DLD1 (cell line): ENCODE data around the gene PSTPIP2.
"Not testable (repeated sequence)": the region's sequence is repeated elsewhere in the genome, so short reads cannot be mapped to it uniquely, and the experiment has no call there.

Source experiments
- in situ Hi-C: cut with HindIII; loops from 2 replicates; pipeline ENCODE4 v1.10.0; 2017; ENCODE audit warnings: low sequenced_read_pairs

The PSTPIP2 gene

DNA sequence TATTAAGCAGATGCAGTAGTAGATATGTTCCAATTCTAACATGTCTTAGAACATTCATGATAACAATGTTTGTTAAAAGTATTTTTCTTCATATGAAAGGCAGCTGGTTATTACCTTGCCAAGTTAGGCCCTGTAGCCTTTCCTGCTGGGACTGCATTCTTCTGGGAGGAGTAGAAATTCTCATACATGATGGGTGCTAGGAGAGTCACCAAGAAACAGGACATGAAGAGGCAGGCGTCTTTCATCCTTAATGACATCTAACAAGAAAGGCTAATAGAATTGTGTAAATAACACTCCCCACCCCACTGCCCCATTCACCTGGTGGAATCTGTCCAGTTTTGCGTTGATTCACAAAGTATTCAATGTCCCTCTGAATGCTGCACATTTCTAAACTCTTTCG is 80.3 kb downstream of the PSTPIP2 start:
- in situ Hi-C loops = no loop called here

DNA sequence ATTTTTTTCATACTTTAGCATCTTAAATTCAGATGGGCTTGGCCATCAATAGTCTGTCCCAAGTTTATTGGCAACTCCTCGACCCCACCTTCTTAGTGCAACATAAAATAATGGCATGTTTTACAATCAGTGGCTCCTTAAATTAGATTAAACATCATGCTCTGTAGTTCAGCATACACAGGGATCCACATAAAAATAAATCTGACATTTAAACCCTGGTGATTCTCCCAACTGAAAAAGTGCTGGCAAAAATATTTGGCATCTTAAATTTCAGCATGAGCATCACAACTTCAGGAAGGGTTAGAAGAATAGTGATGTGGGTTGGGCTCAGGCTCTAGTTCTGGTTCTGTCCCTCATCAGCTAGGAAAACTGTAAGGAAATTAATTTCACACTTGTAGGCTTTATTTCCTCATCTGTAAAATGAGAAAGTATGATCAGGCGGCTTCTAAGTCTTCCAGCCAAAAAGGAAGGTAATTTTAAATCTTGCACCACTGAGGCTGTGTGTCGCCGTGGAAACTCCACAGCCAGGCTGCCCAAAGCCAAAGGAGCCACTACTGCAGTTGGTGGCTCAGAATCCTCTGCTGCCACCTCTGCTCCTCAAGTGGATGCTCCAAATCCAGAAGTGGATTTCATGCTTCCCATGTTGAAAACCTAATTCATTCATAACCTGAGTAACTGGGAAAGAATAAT is 87.4 kb downstream of the PSTPIP2 start:
- in situ Hi-C loops = no loop called here

DNA sequence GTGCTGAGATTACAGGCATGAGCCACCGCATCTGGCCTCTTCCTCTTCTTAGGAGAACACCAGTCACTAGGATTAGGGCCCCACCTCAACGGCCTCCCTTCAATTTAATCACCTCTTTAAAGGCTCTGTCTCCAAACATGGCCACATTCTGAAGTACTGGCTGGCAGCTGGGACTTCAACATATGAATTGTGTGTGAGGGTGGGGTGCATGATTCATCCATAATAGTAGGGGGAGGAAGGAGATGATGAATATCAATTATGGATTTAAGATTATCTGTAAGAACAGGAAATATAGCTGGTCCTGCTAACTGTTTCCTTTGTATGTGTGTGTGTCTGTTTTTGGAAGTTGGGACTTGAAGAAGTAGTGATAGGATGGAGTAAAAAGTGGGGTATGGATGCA is 90.2 kb downstream of the PSTPIP2 start:
- in situ Hi-C loops = no loop called here

DNA sequence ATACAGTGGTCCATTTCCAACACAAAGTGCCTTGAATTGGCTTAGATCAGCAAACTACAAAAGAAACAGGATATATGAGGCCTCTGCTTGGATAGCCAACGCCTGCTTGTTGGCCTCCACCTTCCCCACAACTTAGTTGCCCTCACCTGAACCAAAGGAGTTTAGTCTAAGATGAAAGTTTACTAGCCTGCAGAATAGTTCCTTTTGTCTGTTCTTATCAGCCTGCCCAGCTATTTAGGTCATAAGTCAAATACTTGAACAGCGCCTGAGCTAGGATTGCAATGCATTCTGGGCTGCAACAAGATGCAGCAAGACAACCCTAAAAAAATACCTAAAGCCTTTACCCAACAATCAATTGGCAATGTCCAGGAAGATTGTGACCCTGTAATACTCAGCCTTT is 91.8 kb downstream of the PSTPIP2 start:
- in situ Hi-C loops = no loop called here

DNA sequence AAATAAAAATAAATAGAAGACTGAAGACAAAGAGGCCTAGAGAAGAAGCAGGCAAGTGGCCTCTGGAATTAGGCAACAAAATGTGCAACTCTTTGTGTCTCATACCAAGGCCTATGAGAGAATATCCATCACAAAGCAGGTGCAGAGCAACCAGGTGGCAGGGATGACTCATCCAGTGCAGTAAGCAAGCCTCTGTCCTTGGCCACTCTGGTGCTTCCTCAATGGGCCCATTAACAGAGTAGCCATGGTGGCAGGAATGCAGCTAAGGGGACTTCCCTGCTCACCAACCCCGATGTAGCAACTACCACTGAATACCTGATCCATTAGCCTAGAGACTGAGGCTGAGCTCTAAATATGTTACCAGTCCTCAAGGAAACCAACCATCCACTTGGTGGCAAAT is 94.0 kb downstream of the PSTPIP2 start:
- in situ Hi-C loops = no loop called here

DNA sequence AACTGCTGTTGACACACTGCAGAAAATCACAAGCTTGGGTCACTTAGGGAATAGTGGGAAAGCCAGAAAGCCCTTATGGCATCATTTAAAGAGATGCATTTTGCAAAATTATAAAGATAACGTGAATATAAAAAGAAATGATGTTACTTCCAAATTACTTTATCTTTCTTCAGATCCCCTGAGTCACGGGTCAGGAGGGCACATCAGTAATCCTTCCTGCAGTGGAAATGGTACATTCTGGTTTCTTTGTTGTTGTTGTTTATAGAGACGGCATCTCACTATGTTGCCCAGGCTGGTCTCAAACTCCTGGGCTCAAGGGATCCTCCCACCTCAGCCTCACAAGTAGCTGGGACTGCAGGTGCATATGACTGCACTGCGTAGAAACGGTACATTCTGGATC is 95.1 kb downstream of the PSTPIP2 start:
- in situ Hi-C loops = no loop called here

DNA sequence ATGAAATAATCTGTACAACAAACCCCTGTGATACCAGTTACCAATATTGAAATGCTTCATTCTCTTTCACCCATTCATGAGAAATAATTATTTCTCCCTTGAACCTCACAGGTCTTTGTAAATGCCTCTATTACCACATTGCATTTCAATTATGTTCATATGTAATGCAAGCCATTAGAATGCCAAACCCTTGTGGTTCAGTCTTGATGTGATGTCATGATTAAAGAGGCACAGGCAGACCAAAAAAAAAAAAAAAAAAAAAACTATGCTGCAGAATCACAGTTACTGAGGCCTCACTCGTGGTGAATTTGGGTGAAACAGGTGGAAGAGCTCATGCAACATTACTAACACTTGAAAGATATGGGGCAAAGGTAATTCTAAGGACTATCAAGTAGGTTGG is 95.5 kb downstream of the PSTPIP2 start:
- in situ Hi-C loops = no loop called here

DNA sequence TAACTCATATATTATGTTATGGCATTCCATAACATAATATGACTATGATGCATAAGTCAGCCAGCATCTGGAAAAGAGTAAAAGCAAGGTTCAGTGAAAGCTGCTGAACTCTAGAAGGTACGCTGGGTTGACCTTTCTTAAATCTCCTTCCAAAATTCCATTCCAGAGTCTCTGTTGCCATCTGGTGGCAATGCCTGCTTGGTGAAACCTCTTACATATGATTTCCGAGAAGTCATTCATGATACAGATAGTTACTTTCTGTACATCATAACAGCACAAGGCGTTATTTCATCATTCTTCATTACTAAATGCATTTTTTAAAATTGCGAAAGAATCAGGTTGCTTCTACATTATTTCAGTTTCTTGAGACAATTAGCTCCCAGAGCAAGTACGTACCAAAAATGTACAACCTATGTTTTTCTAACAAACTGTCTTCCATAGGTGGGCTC is 97.9 kb downstream of the PSTPIP2 start:
- in situ Hi-C loops = no loop called here

DNA sequence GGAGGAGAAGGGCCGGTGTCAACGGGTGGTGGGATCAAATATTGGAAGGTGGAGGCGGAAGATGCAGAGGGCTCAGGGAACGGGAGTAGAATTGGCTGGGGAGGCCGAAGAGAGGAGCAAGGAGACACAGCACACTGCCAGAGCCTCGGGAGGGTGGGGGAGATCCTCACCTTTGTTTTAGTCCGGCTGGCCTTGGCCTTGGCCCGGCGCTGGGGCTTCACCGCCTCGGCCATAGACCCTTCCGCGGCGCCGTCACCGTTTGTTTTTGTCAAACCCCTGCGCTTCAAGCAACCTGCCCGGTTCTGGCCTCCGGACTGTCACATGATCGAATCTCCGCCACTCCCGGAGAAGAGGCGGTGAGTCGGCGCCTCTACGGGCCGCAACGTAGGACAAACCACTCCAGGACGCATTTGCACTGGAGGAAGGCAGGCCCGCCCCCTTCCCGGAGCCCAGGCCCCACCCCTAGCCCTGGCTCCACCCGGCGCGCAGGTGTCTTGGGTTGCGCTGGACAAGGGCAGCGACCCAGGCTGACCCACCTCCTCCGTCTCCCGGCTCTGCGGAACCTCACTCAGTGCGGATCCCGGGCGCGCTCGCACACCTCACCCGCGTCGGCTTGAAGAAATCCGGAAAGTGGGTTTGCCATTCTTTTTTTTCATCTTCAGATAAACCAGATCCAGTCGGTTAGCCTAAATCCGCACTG is 104.9 kb downstream of the PSTPIP2 start, which contains the start of gene EPG5:
Gene EPG5, minus strand, starts transcription at position 323 of the 700 bp plus-strand sequence. Its CDS starts 90 bp downstream, at position 233.
- in situ Hi-C loops = no loop called here

DNA sequence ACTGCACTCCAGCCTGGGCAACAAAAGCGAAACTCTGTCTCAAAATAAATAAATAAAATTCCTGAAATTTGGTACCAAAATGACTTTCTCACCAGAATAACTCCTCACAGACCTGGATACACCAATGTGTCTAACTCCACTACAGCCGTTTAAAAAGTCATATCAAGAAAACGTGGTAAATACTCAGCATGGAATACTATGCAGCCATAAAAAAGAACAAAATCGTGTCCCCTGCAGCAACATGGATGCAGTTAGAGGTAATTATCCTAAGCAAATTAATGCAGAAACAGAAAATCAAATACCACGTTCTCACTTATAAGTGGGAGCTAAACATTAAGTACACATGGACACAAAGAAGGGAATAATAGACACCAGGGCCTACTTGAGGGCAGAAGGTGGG is 107.1 kb downstream of the PSTPIP2 start:
- in situ Hi-C loops = loop anchor here (5.0 kb wide), 1 partner anchor 52 kb away; no protein-coding TSS in a partner anchor

DNA sequence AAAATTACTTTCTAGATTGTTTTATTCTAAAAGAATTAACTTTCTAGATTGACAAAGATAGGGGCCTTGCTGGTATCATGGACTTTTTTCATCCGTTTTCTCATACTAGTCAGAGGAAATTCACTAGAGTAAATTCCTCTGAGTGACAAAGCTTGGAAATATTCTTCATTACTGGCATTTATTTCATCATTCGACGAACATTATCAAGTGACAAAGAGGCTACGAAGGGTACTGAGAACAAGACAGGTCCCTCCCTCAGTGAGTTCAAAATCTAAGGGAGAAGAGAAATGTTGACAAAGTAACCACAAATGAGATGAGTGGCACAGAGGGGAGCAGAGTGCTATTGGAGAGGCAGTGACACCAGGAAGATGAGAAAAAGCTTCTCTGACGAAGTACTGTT is 109.2 kb downstream of the PSTPIP2 start:
- in situ Hi-C loops = loop anchor here (5.0 kb wide), 1 partner anchor 54 kb away; no protein-coding TSS in a partner anchor

DNA sequence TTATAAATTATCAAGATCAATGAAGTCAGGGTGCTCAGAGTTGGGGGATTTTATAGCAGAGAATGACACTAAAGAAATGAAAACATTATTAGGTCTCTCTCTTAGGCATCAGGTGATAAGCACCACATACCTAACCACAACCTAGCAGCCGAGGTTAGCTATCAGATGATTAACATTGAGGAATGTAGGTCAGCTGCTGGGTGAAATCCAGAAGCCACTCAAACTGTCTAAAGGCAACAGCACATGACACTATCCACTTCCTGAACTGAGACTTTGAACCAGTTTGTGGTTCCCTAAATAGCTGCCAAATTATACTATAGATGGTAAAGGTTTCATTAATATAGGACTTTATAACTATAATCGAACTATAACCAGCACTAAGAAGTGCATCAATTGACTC is 109.6 kb downstream of the PSTPIP2 start:
- in situ Hi-C loops = loop anchor here (5.0 kb wide), 1 partner anchor 55 kb away; no protein-coding TSS in a partner anchor

DNA sequence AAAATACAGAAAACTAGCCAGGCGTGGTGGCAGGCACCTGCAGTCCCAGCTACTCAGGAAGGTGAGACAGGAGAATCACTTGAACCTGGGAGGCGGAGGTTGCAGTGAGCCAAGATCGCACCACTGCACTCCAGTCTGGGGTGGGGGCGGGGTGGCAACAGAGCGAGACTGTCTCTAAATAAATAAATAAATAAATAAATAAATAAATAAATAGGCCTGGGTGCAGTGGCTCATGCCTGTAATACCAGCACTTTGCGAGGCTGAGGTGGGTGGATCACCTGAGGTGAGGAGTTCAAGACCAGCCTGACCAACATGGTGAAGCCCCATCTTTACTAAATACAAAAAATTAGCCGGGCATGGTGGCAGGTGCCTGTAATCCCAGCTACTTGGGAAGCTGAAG is 112.6 kb downstream of the PSTPIP2 start:
- in situ Hi-C loops = not testable (repeated sequence)

DNA sequence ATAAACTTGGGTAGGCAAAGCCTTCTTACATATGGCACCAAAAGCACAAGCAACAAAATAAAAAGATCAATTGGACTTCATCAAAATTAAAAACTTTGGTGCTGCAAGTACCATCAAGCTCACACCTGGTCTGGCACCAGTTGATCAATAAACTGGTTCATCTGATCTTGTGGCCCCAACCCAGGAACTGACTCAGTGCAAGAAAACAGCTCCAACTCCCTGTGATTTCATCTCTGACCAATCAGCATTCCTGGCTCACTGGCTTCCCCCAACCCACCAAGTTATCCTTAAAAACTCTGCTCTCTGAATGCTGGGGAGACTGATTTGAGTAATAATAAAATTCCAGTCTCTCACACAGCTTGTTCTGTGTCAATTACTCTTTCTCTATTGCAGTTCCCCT is 113.3 kb downstream of the PSTPIP2 start:
- in situ Hi-C loops = no loop called here

DNA sequence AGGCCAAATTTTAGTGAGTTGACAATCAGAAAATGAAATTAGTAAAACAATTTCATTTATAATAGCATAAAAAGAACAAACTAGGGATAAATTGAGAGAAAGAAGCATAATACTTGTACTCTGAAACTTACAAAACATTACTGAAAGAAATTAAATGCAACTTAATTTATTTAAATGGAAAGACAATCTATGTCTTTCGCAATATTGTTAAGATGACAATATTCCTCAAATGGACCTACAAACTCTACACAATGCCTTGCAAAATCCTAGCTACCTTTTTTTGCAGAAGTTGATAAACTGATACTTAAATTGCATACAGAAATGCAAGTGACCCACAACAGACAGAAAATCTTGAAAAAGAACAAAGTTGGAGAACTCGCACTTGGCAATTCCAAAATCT is 114.0 kb downstream of the PSTPIP2 start:
- in situ Hi-C loops = no loop called here

DNA sequence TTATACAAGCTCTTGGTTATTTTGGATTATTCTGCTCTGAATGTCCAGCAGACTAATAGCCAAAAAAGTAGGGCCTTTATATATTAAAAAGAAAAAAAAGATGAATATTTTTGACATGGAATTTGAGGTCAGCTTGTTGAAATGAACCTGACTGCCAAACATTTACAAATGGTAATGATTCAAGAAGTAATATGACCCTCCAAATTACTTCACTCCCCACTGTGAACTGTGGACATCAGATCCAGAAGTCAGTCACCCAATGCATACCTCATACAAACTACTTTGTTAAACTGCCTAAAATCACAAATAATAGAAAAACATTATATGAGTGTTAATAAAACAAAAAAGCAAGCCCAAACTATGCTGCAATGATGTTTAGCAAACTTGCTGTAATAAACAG is 115.0 kb downstream of the PSTPIP2 start:
- in situ Hi-C loops = no loop called here

DNA sequence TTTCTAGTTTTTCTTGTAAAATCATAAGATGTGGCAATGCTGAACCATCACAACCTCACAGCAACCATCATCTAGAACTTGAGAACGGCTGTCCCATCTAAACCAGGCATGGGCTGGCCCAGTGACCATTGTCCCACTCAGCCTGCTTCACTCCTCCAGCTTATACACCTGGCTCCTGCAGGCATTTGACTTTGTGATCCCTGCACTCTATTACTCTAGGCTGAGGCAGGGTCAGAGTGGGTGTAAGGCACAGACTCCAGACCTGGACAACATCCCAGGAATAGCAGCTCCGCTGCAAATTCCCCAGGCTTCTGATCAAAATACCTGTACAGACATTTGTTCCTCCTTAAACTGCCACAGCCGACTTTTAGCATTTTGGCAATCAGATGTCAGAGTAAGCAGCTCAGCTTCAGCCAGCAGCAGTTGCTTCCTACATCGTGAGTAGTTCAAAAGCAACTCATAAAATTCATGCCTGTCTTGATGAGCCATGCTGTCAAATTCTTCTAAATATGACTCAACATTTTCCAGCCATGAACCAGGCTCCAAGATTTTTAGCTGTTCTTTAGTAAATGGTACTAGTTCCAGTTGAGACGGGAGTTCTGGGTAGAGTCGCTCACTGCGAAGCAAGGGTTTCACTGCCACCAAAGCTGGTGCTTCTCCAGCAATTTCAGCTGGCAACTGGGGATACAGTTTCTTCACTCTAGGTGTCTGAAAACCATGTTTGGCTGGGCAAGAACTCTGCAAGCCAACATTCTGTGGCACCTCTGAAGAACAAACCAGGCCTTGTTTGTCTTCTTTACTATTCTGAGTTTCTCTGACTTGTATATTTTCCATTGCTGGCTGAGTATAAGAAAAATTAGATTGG is 117.8 kb downstream of the PSTPIP2 start:
- in situ Hi-C loops = no loop called here

DNA sequence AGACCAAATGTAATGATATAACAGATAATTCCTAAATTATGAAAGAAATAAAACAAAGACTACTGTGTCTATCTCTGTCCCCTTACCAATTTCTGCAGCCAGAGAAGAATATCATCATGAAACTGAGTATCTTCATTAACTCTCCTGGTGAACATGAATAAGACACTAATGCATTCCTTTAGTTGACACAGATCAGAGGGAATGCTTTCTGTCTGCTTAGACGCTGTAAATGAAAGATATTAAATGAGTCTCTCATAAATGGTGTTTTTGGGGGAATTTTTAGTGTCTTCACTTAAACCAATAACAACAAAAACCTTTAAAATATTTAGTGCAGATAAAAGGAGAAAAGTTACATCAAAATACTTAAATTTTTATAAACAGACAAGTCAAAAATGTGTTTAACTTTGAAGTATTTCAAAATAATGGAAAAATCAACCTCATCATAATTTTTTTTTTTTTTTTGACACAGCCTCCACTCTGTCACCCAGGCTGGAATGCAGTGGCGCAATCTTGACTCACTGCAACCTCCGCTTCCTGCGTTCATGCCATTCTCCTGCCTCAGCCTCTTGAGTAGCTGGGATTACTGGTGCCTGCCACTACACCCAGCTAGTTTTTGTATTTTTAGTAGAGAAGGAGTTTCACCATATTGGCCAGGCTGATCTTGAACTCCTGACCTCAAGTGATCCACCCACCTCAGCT is 120.9 kb downstream of the PSTPIP2 start:
- in situ Hi-C loops = no loop called here

DNA sequence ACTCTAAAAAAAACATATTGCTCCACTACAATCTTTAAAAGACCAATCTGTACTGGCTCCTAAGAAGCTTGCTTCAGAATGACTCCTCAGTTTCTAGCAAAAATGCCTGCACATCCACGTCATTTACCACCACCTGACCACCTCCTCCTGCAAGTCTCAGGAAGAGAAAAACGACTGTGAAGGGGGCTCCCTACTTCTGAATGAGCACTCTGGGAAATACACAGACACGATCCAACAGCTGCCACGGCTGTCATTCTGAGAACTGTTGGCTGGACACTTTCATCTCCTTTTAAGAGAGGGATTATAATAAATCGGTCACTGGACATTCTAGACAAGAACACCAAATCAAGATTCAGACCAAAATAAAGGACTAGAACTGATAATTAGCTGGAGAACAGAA is 126.4 kb downstream of the PSTPIP2 start:
- in situ Hi-C loops = no loop called here

DNA sequence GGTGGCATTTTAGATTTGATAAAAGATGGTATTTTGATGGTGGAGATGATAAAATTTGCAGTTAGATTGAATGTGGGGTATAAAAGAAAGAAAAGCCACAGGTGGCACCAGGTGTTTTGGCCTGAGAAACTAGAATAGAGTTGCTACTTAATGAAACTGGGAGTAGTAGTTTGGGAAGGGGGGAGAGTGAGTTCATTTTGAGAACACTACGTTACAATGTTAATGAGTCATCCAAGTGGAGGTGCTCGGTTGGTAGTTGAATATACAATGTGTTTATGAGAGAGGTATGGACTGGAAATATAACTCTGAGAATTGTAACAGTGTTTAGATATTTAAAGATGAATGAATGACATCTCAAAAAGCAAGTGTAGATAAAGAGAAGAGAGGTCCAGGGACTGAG is 131.3 kb downstream of the PSTPIP2 start:
- in situ Hi-C loops = no loop called here

DNA sequence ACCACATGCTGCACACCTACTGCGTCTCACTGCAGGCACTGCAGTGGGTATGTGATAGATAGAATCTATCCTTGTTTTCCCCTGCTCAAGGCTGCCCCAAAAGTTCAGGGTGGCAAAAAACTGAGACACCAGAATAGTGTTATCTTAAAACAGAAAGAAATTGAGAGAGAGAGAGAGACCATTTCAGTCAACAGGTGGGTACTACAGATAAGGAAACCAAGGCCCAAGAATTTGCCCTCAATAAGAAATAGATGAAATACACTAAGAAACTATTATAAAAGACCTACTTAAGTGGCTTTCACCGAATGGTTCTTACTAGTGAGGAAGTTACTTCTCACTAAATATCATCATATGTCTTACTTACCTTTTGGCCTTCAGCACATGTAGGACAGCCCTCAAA is 132.8 kb downstream of the PSTPIP2 start:
- in situ Hi-C loops = no loop called here
